Amniotic epithelial cell (primary cell): ENCODE data around the gene C2CD2L.
"Not testable (repeated sequence)": the region's sequence is repeated elsewhere in the genome, so short reads cannot be mapped to it uniquely, and the experiment has no call there.

ENCODE experiments used
- DNase-seq: peaks from one replicate; pipeline ENCODE4 v3.0.0-alpha.2; 2010; ENCODE audit warnings: low read depth

C2CD2L gene

DNA sequence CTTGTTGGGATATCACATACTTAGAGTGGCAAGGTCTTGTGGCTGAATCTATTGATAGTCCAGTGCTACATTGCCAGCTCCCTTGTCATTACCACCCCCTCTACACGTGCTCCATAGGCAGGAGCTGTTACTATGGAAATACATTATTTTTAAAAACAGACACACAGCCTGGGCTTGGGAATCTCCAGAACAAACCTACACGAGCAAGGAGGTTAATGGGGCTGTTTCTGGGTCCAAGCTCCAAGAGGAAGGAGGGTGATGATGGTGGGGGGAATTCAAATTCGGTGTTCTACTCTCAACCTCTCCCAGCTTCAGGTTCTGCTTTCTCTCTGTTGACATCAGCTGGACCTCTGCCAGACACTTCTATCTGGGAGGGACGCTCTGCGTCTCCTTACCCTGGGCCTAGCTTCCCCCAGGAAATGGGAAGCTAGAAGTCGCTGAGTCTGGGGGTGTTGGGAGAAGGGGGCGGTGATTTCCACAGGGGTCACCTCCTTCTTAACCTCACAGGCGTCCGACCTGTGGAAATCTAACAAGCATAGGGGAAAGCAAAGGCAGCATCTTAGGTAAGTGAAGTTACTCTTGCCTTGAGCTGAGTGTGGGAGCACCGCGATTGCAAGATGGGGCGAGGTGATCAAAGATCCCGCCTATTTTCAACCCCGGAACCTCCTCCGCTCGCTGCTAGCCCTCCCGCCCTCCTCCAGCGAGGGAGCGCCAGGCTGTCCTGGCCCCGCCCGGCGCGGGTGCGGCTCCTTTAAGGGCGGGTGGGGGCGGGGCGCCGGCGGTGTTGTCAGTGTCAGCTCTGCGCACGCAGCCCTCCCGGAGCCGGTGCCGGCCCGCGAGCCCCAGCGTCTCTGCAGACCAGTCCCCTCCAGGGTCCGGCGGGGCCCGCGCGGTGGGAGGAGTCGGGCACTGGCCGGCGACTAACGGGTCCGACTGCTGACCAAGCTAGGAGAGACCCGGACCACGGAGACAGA lies at the start of gene C2CD2L:
Gene C2CD2L (plus strand): TSS at position 781 of the 974 bp plus-strand sequence. CDS start 398 bp downstream, outside the sequence.
- DNase-seq = peak; percentile 92

DNA sequence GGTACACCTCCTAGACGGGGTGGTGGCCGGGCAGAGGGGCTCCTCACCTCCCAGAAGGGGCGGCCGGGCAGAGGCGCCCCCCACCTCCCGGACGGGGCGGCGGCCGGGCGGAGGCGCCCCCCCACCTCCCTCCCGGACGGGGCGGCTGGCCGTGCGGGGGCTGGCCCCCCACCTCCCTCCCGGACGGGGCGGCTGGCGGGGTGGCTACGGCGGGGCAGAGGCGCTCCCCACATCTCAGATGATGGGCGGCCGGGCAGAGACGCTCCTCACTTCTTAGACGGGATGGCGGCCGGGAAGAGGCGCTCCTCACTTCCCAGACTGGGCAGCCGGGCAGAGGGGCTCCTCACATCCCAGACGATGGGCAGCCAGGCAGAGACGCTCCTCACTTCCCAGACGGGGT lies 48.0 kb upstream of the C2CD2L start:
- DNase-seq = not testable (repeated sequence)

- DNase-seq = no peak
Observed at GRCh38 chr11:119061256-119061655, 45.9 kb upstream of the C2CD2L start.

DNA sequence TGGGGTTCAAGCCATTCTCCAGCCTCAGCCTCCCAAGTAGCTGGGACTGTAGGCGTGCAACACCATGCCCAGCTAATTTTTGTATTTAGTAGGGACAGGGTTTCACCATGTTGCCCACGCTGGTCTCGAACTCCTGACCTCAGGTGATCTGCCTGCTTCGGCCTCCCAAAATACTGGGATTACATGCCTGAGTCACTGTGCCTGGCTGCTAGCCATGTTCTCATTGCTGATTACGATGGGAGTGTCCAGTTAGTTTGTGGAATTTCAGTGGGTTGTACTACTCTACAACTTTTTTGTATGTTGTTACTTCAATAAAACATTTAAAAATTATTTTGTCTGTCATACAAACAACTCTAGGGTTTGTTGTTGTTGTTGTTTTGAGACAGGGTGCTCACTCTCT lies 44.4 kb upstream of the C2CD2L start:
- DNase-seq = peak; percentile 73

- DNase-seq = peak; percentile 38
Observed at GRCh38 chr11:119065369-119065768, 41.8 kb upstream of the C2CD2L start.

DNA sequence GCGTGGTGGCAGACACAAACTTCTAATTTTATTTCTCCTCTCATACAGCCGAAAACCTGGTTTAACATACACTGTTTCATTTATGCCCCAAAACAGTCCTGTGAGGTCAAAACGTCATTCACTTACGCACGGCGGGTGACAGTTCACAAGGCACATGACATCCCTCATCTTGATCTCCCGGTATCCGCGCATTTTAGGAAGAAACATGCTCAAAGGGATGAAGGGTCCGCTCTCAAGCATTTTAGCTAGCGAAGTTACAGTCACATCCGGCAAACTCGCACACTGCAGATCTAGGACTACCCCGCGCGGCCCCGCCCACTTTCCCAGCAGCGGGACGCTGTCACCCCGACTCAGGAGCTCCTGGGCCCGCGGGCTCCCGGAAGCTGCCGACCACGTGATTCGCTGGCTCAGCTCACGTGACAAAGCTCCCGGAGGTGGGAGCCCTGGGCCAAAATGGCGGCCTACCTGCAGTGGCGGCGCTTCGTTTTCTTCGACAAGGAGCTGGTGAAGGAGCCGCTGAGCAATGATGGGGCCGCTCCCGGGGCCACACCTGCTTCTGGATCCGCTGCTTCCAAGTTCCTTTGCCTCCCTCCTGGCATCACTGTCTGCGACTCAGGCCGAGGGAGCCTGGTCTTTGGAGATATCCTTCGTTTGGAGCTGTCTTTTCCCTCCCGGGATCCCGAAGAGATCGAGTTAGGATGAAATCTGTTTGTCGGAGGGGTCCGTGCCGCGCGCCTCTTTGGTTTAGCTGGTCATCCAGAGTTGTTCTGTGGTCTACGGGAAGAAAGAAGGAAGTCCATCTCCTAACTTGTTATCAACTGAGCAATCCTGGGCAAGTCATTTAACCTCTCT lies 39.5 kb upstream of the C2CD2L start, which contains the start of gene VPS11:
Gene VPS11 (plus strand): TSS at position 448 of the 852 bp plus-strand sequence. CDS start 6 bp downstream, at position 454.
- DNase-seq = peak; percentile 90

DNA sequence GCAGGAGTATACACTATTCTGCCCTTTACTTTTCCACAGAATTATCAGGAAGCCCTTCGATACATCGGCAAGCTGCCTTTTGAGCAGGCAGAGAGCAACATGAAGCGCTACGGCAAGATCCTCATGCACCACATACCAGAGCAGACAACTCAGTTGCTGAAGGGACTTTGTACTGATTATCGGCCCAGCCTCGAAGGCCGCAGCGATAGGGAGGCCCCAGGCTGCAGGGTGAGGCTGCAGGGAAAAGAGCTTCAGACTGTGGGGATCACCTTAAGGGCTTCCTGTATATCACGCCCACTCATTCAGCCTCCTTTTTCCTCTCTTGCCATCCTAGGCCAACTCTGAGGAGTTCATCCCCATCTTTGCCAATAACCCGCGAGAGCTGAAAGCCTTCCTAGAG lies 29.3 kb upstream of the C2CD2L start:
- DNase-seq = no peak

DNA sequence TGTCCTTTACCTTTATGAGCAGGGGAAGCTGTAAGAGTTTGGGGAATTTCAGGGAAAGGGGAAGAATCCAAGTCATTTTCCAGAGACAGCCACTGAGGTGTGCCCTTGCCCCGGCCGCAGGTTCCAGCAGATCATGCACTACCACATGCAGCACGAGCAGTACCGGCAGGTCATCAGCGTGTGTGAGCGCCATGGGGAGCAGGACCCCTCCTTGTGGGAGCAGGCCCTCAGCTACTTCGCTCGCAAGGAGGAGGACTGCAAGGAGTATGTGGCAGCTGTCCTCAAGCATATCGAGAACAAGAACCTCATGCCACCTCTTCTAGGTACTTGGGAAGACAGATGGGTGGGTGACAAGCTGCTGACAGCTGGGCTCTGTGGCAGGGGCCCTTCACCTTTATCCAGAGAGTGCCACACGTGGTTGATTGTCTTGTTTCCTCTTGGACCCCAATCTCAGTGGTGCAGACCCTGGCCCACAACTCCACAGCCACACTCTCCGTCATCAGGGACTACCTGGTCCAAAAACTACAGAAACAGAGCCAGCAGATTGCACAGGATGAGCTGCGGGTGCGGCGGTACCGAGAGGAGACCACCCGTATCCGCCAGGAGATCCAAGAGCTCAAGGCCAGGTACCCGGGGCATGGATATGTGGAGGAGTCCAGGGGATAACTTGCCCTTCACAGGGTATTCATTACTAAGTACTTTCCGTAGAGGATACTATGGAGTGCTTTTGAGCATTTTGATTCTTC lies 28.3 kb upstream of the C2CD2L start:
- DNase-seq = no peak

GRCh38 chr11:119081682-119082260 lies 25.4 kb upstream of the C2CD2L start:
- no peak for DNase-seq

GRCh38 chr11:119084663-119085436 lies 22.3 kb upstream of the C2CD2L start, which contains the start of gene HMBS:
Gene HMBS, plus strand, starts transcription at chr11:119084881. Its CDS starts 153 bp downstream, at chr11:119085034.
- DNase-seq = peak; percentile 90

- peak; percentile 26 for DNase-seq
Observed at GRCh38 chr11:119085437-119085847, 21.7 kb upstream of the C2CD2L start.

DNA sequence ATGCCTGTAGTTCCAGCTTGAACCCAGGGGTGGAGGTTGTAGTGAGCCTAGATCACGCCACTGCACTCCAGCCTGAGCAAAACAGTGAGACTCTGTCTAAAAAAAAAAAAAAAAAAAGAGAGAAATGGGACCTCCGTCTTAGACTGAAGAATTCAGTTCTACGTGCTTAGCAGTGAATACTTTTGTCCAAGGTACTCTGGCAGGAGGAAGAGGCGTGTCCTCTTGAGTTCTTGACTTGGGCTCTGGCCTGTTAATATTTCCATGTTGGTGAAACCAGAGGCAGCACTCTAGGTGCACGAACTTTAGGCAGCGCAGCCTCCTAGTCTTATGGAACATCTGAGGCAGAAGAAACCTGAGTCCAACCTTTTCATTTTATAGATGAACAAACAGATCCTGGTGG lies 20.0 kb upstream of the C2CD2L start:
- no peak for DNase-seq

GRCh38 chr11:119087747-119088241 lies 19.4 kb upstream of the C2CD2L start:
- no peak for DNase-seq

DNA sequence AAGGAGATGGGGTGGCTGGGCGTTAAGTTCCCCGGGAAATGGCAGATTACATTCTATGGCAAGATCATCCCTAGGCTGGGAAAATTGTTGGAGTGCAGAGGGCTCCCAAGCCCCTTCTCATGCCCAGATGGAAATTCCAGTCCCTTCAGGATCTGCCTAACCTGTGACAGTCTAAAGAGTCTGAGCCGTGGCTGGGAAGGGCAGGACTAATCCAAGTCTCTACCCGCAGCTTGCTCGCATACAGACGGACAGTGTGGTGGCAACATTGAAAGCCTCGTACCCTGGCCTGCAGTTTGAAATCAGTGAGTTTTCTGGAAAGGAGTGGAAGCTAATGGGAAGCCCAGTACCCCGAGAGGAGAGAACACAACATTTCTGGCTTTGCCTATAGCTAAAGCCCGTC lies 18.7 kb upstream of the C2CD2L start:
- DNase-seq = no peak

- DNase-seq = no peak
Observed at GRCh38 chr11:119089319-119089718, 17.8 kb upstream of the C2CD2L start.

DNA sequence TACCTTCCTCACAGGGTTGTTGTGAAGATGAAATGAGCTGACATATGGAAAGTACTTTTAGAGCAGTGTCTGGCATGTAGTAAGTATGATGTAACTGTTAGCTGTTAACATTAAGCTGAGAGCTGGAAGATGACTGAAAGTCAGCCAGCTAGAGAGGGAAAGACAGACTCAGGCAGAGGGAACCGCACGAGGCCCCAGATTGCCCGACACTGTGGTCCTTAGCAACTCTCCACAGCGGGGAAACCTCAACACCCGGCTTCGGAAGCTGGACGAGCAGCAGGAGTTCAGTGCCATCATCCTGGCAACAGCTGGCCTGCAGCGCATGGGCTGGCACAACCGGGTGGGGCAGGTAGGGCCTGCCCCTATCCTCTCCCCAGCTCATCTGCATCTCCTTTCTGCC lies 16.0 kb upstream of the C2CD2L start:
- peak; percentile 29 for DNase-seq

GRCh38 chr11:119091966-119092879 lies 14.9 kb upstream of the C2CD2L start:
- DNase-seq = no peak

- peak; percentile 27 for DNase-seq
Observed at GRCh38 chr11:119092880-119093842, 14.0 kb upstream of the C2CD2L start.
